Measurements from ENCODE around the gene CENPO.

CENPO gene, protein sequence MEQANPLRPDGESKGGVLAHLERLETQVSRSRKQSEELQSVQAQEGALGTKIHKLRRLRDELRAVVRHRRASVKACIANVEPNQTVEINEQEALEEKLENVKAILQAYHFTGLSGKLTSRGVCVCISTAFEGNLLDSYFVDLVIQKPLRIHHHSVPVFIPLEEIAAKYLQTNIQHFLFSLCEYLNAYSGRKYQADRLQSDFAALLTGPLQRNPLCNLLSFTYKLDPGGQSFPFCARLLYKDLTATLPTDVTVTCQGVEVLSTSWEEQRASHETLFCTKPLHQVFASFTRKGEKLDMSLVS

DNA sequence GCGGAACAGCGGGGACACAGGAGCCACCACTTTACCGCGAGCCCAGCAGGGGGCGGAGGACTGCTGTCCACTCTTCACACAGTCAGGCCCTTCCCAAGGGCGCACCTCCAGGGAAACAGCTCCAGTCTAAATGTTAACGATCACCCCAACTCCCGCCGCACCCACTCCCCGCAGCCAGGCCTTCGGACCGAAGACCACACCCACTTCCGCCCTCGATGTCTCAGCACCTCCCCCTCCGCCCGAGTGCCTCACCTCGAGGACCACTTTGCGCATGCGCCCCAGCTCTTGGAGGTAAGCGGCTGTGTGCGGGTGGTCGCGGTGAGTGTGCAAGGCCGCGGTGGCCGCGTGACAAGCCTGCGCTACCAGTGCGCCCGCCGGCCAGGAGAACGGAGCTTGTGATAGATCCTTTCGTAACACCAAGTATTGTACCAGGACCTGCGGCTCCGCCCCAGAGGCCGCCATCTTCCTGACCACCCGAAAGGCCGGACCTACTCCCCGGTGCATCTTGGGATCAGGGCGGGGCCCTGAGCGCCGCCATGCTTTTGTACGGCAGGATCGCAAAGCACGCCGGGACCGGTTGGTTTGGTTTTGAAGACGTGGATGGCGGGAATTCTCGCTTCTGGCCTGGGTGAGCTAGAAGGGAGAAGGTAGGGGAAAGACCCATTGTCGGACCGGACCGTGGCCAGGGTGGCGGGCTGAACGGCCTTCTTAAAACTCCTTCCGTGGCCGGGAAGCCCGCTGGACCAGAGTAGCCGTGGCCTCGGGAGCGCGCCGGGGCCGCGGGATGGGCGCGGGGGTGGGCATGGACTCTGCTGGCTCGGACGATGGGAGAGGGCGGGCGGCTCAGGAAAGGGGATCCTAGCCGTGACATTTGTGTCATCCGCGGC lies at the start of gene CENPO, which contains the start of gene PTRHD1:
Gene CENPO (plus strand): TSS at position 552 of the 887 bp plus-strand sequence. CDS start 495 bp downstream, outside the sequence.
Gene PTRHD1 (minus strand): TSS at position 518 of the 887 bp plus-strand sequence. CDS start 14 bp downstream, at position 504.
- DNase-seq (ENCODE audit: low spot score), result peak; percentile 97

DNA sequence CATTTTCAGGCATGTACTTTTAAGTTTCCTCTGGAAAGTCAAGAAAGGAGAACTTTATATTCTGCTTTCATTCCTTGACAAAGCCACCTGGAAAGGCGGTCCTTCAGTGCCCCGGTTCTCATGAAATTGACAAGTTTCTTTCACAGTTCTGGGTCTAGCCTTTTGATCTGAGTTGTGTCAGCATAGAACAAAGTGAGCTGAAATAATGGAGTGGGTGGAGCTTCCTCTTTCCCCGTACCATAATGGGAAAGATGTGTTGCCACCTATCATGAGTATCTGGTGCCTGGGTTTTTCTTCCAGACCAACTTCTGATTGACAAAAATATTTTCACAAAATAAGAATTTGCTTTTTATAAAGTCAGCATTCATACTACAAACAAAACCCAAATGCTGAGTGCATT lies 49.3 kb upstream of the CENPO start:
- DNase-seq (ENCODE audit: low spot score), result no peak

DNA sequence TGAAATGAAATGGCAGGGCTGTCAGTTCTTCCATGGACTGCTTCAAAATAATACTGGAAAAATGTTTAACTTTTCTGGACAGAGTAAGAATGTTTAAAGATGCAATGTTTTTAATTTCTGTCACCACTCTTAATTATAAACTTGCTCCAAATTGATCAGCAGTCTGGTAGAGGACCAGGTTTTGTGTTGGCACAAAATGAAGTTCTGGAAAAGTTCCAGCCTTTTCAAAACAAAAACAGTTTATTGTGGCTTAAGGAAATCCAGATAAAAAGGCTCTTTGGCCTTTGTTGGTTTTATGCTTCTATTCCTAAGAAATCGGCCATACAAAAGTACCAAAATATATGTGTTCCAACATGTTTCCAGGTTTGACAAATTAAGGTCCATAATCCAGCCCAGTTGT lies 48.9 kb upstream of the CENPO start:
- DNase-seq (ENCODE audit: low spot score), result no peak

DNA sequence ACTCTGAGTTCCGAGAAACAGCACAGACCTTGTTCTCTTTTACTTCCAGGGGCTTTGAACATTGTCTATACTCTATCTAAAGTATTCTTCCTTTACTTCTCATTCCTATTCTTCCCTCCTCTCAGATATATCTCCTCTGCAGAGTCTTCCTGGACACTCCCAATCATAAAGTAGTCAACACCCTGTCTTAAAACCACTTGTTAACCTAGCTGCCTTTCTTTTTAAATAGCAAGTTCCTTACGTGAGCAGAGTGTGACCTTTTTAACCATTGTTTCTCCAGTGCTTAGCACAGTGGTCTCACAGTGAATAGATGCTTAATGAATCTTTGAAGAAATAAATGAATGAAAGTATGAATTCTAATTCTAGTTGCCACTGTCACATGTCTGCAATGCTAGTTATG lies 47.4 kb upstream of the CENPO start:
- DNase-seq (ENCODE audit: low spot score), result no peak

DNA sequence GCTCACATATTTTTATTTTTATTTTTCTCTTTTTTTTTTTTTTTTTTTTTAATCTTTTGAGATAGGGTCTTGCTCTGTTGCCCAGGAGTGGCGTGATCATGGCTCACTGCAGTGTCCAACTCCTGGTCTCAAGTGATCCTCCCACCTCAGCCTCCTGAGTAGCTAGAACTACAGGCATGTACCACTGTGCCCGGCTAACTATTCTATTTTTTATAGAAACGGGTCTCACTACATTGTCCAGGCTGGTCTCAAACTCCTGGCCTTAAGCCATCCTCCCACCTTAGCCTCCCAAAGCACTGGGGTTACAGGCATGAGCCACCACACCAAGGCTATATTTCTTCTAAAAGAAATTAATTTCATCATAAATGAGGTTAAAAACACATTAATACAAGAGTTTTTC lies 45.9 kb upstream of the CENPO start:
- no peak for DNase-seq (ENCODE audit: low spot score)

DNA sequence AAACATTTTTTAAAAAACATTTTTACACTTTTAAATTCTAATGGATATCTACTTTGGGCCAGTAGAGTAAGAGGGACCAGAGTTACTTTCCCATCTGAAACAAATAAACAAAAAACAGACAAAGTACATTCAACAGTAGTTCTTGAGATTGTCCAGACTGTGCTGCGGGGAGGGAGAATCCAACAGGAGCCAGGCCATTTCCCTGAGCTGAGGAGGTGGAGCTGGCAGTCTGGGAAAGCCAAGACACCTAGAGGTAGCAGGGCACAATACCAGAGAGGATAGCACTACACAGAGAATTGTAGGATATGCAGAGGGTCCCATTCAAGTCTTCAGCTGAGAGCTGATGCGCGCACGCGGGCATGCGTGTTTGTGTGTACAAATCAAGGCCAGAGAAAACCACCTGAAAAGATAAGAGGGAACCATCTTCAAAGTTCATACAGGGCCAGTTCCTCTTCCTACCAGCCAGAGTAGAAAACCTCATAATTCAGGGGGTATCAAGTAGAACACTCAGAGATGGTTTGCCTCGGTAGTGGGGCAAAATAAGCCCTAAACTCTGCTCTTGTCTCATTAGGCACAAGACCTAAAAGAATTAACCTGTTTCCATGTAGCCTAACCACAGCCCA lies 44.0 kb upstream of the CENPO start:
- DNase-seq (ENCODE audit: low spot score), result no peak

DNA sequence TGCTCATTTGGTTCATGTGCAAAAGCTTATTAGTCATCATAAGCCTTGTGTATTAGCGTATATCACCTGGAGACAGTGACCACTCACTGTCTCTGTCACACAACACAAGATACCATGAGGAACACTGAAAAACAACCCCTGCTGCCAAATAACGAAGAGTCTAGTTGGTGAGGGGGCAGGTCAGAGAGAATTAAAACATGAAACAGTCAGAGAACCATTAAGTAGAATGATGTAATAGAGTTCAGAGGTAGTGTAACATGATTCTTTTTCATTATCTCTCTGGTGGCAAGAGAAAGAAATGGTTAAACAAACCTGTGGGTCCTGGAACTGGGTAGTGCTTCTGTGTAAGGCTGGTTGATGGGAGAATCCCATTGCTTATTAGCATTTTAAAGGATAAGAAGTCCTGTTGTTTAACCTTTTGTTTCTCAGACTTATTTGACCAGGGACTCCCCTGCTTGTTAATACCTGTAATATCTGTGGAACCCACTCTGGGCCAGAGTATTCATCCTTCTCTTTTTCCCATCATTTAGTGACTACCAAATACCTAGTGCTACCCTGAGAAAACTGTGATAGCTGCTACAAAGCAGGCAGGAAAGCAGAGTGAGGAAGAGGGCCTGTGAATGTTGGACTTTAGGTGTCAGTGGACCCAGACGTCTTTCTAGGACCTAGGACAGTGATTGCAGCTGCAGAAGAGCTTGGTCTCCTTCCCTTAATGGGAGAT lies 38.1 kb upstream of the CENPO start:
- DNase-seq (ENCODE audit: low spot score), result no peak

DNA sequence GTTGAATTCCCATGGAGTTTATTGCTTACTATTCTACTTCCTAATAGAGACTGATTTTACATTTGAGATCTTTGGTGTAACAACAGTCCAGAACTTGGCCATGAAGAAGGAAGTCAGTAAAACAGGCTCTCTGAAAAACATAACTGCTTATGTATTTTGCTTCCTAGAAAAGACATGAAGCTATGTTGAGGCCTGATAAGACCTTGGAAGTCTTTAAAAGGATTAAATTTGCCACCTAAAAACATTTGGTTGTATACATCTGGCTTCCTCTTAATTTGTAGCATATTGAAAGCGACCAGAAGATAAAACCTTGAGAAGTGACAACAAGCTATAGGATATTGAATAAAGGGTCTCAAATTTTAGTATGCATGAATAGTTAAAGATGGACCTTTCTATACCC lies 36.4 kb upstream of the CENPO start:
- no peak for DNase-seq (ENCODE audit: low spot score)

DNA sequence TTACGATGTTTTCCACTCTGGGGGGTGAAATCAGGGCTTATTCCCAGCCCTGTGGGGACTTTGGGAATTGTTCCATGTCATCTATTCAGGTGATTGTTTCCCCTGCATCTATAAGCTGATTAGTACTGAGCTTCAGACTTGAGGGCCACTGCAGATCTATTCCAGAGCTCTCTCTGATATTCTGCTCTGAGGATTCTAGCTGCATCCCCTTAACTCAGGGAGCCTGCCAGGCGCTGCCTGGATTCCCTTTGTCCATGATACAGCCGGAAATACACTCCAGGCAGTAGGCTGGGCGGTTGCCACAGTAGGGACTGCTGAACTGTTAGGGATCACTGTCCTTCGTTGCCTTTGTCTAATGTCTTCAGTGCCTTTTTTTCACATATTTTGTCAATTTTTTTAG lies 31.4 kb upstream of the CENPO start:
- no peak for DNase-seq (ENCODE audit: low spot score)

DNA sequence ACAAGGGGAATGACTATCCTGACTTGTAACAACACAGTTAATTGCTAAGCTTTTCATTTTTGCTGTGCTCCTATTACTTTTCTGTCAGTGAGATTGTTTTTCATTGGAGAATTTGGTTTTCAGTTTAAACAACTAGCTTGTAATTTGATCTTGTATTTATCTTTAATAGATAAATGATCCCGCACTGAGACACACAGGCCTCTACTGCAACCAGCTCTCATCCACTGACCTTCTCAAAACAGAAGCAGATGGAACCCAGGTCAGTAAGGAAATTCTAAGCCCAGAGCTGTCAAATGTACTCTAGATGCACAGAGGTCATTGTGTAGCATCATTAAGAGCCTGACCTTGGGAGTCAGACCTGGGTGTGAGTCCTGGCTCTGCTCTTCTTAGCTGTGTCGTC lies 30.7 kb upstream of the CENPO start:
- DNase-seq (ENCODE audit: low spot score), result no peak

DNA sequence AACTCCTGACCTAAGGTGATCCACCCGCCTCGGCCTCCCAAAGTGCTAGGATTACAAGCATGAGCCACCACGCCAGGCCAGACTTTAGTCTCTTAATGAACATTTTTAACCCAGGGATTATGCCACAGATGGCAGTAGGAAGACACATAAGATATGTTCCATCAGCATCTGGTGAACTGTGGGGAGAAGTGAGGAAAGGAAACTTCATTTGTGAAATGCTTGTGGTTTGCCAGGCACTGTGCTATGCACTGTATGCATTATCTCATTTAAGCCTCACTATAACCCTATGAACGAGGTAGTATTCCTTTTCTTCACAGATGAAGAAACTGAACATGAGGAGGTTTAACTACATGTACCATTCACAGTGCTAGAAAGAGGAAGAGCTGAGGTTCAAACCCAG lies 29.4 kb upstream of the CENPO start:
- no peak for DNase-seq (ENCODE audit: low spot score)

DNA sequence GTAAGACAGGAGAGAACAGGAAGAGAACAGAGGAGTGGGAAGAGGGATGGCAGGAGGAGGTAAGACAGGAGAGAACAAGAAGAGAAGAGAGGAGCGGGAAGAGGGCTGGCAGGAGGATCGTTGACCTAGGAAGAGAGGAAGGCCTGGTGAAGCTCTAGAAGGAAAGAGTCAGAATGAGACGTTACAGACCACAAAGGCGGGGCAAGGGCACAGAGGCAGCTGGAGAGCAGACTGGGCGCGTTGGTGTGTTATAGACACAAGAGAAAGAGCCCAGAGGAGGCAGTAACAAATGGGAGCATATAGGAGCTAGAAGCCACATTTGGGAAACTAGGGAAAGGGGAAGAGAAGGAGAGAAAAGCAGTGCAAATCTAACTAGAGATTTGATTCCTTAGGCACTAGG lies 26.6 kb upstream of the CENPO start:
- DNase-seq (ENCODE audit: low spot score), result no peak

DNA sequence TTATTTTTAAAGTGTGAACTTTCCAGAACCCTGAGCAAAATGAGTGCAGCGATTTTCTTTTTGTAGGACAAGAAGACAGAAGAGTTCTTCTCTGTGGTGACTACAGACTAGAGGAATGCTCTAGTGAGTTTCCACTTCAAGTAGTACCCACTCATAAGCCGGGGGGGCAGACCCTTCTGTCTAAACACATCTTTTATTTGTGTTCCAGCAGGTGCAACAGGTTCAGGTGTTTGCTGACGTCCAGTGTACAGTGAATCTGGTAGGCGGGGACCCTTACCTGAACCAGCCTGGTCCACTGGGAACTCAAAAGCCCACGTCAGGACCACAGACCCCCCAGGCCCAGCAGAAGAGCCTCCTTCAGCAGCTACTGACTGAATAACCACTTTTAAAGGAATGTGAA lies 25.2 kb upstream of the CENPO start:
- no peak for DNase-seq (ENCODE audit: low spot score)

DNA sequence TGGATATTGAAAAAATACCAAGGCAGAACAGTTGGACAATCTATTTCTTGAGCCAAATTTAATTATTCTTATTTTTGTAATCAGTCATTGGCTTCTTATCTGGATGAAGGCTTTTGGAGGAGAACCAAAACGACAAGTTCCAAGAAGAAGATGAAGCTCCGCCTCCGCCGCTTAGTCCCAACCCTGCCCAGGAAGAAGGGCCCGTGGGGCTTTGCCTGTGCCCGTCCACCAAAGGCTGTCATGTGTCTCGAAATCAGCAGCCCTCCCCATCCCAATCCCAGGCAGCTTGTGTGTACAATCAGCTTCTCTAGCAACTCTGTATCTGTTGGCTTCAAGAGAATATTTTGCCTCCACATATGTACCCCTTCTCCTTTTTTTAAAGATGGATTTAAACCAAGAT lies 24.6 kb upstream of the CENPO start:
- no peak for DNase-seq (ENCODE audit: low spot score)

DNA sequence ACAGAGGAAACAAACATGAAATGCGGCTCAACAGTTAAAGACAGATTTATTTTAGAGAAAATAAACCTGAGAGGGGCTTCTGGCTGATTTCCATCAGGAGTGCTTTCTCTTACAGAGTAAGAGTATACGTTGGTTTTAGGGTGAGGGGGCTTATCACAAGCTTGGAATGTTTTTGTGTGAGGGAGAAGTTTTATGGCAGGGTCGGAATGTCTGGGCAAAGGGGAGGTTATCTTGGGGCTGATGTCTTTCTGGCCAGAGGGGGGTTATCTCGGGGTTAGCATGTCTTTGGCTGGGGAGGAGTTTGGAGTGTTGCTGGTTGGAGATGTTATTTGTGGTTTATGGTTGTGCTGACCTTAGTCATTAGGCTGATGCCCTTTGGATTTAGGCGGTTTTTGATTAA lies 22.2 kb upstream of the CENPO start:
- no peak for DNase-seq (ENCODE audit: low spot score)

DNA sequence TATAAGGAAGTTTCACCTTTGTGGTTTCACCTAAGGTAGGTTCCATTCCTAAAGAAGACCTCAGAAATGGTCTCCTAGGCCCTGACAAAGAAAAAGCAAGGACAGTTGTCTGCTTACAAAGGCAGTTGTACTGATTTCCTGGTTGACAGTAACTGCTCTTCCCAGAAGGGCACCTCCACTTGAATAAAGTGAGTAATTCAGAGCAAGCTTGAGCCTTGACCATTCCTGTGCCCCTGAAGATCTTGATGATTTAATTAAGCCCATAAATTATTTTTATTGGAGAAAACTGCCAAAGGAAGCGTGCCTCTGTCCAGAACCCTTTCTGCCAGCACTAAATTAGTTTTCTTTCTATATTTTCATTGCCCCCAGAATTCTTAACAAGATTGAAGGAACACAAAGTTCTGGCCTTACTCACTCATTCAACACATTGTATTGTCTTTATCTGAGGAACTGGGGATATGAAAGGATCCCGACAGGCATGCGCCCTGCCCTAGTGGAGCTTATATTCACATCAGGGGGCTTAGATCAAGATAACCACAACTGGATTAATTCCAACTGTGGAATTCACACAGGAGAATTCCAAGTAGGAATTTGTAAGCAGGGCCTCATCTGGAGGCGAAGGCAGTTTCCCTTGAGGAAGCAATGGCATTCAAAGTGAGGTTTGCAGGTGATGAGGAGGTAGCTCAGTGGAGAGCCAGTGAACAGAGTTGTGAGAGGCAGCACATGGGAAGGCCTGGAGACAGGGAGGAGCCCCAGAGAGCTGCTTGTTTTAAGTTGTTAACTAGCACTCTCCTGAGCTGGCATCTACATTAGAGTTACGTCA lies 21.2 kb upstream of the CENPO start:
- DNase-seq (ENCODE audit: low spot score), result no peak

DNA sequence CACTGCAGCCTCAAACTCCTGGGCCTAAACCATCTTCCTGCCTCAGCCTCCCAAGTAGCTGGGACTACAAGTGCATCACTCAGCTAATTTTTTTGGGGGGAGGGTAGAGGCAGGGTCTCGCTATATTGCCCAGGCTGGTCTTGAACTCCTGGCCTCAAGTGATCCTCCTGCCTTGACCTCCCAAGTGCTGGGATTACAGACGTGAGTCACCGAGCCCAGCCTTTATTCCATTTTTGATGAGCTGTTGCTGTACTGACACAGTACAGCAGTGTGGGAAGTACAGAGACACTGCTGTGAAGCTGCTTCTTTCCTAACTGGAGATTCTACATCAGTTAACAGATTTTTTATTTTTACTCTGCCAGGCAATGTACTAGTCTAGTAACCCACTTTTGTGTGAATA lies 18.9 kb upstream of the CENPO start:
- DNase-seq (ENCODE audit: low spot score), result no peak

DNA sequence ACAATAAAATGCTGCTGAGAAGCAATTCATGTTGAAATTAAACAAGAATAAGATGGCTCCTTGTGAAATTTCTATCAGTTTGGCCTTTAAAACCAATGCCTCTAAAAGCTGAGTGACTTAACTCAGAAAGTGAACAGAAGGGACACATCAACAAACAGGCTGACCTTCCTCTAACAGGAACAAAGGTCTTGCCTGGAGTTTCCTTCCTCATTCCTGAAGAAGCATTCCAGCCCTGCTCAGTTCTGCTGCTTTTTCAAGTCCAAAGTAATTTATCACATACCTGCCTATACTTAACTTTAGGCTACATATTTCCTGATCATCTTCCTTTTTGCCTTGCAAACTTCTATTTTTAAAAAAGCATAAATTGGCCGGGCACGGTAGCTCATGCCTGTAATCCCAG lies 14.1 kb upstream of the CENPO start:
- DNase-seq (ENCODE audit: low spot score), result no peak

DNA sequence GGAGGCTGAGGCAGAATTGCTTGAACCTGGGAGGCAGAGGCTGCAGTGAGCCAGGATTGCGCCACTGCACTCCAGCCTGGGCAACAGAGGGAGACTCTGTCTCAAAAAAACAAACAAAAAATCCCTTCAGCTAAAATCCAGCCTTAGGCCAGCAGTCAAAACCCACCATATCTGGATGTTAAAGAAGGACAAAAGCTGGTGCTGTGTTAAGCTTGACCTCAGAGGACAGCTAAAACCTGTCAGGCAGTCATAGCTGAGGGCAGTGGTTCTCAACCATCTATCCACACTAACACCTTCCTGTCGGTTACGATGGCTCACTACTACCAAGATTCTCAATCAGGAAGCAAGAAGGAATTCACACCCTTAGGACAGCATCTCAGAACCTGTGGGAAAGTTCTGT lies 9.6 kb upstream of the CENPO start:
- no peak for DNase-seq (ENCODE audit: low spot score)

DNA sequence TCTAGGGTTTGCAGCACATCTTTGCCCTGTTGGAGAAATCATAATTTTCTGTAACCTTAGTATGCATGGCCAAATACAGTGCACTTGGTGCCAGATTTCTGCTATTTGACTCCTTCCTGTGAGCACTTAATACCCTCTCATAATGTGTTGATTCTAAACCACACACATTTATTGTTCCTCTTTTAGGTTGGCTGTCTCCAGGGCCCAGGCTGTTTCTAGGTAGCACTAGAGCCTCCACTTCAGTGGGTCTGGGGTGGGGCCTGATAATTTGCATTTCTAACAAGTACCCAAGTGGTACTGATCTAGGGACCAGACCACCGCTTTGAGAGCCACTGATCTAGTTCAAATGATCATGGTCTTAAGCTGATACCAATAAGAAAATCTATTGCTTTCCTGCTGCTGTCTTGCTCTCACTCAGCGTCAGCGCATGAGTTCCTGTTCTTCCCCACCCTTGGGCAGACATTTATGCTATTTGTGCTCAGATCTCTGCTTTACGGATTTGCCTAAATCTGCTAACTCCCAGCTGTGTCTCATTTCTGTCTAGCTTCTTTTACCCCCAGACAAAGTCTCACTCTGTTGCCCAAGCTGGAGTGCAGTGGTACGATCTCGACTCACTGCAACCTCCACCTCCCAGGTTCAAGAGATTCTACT lies 7.4 kb upstream of the CENPO start:
- DNase-seq (ENCODE audit: low spot score), result no peak

DNA sequence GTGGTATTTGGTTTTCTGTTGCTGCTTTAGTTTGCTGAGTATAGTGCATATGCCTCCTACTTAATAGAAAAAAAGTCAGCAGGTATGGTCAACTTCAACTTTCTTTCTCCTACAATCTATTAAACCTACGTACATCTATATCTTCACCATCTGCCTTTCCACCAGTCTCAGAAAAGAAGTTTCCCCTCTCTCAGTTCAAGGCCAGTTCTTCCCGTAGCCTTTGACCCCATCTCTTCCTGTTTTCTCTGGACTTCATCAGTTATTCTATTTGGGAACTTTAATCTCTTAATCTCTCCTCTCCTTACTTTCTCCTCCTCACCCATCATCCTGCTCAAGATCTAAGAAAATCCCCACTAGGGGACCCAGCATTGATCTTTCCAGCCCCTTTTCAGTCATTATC lies 5.7 kb upstream of the CENPO start:
- no peak for DNase-seq (ENCODE audit: low spot score)
